Lower lobe of right lung (tissue), 2 donors: ENCODE measurements around the gene CORIN. TPM values are rescaled to one million over a fixed set of nuclear protein-coding genes. Genes with fewer than 3 reads are reported as not detected.

Experiments used
- ATAC-seq, 2 donors: fragments of 200-7000 bp; cut with Tn5 transposase; one replicate each; pipeline ENCODE4 v1.9.1; 2020 to 2022; ENCODE audit warnings: mild to moderate bottlenecking in 2 of 2, moderate library complexity in 2 of 2
- DNase-seq: peaks from one replicate; pipeline ENCODE4 v3.0.0-alpha.2; 2020
- H3K27ac ChIP-seq: fragments of 200-600 bp; one replicate; pipeline ENCODE4 v1.8.0; 2022
- H3K27me3 ChIP-seq: fragments of 200-600 bp; one replicate; pipeline ENCODE4 v1.8.0; 2022; ENCODE audit warnings: low read depth
- H3K36me3 ChIP-seq: fragments of 200-600 bp; one replicate; pipeline ENCODE4 v1.8.0; 2022; ENCODE audit warnings: mild to moderate bottlenecking
- H3K4me1 ChIP-seq: fragments of 200-600 bp; one replicate; pipeline ENCODE4 v1.8.0; 2022
- H3K4me3 ChIP-seq: fragments of 200-600 bp; one replicate; pipeline ENCODE4 v1.8.0; 2022; ENCODE audit warnings: mild to moderate bottlenecking
- H3K9me3 ChIP-seq: fragments of 200-600 bp; one replicate; pipeline ENCODE4 v1.8.0; 2022
- CTCF ChIP-seq: fragments of 200-600 bp; IDR thresholded peaks from one replicate; pipeline ENCODE4 v1.8.0; 2022; ENCODE audit warnings: antibody characterized with exemption, mild to moderate bottlenecking
- intact Hi-C: fragments of 100-400 bp; cut with DNase I; formaldehyde crosslinking; loops from one replicate; pipeline ENCODE4 v1.11.0; 2022
- total RNA-seq: library from RNA; stranded (reverse); fragmentation: NEBNext Ultra II Directional; extraction: Animal tissue kit (Norgen Biotek cat#: 25700); gene quantifications from one replicate; pipeline ENCODE4 v1.2.1, GENCODE V29; 2021
- donor health status: DM: no; HTN: yes; CAD: no; lungs with severe emphysema.

CORIN gene
- total RNA-seq, 1 donor from 2014 or later, result 3.9 TPM

- H3K27ac ChIP-seq, result no peak overlapping the region
- no peak overlapping the region for H3K4me3 ChIP-seq
- no peaks in the 10 kb centered on the region for H3K36me3 ChIP-seq
- H3K4me1 ChIP-seq, result peaks cover 4% of the 10 kb centered on the region
- TF ChIP-seq CTCF, result no peak
- H3K27me3 ChIP-seq, result no peaks in the 10 kb centered on the region
- intact Hi-C loops, result no loop called here
- DNase-seq, result no peak
- ATAC-seq, result no peak
- no peaks in the 10 kb centered on the region for H3K9me3 ChIP-seq
Observed at GRCh38 chr4:47690611-47691010, 147.3 kb downstream of the CORIN start.

GRCh38 chr4:47686294-47686872, 151.5 kb downstream of the CORIN start:
- Histone ChIP-seq H3K27me3 (no peaks in the 10 kb centered on the region), H3K9me3 (no peaks in the 10 kb centered on the region), H3K4me1 (no peaks in the 10 kb centered on the region), H3K36me3 (no peaks in the 10 kb centered on the region), H3K4me3 (no peak overlapping the region), H3K27ac (no peak overlapping the region)
- DNase-seq (peak; percentile 48), ATAC-seq (peak; percentile 85 to 90)
- intact Hi-C loops, result loop anchor here (10.0 kb wide), 1 partner anchor 148 kb away; the partner anchor contains the start of gene CORIN
- peak; percentile 74 for TF ChIP-seq CTCF

GRCh38 chr4:47675806-47676205, 162.1 kb downstream of the CORIN start:
- Histone ChIP-seq H3K27ac (no peak overlapping the region), H3K9me3 (no peaks in the 10 kb centered on the region), H3K36me3 (no peaks in the 10 kb centered on the region), H3K27me3 (no peaks in the 10 kb centered on the region), H3K4me1 (no peaks in the 10 kb centered on the region), H3K4me3 (no peak overlapping the region)
- TF ChIP-seq CTCF, result no peak
- DNase-seq (no peak), ATAC-seq (no peak)
- intact Hi-C loops, result no loop called here

GRCh38 chr4:47674144-47674543, 163.7 kb downstream of the CORIN start:
- no peaks in the 10 kb centered on the region for H3K9me3 ChIP-seq
- no peak for ATAC-seq
- no peaks in the 10 kb centered on the region for H3K27me3 ChIP-seq
- TF ChIP-seq CTCF, result no peak
- intact Hi-C loops, result no loop called here
- H3K4me3 ChIP-seq, result no peak overlapping the region
- H3K36me3 ChIP-seq, result no peaks in the 10 kb centered on the region
- no peak for DNase-seq
- H3K4me1 ChIP-seq, result no peaks in the 10 kb centered on the region
- H3K27ac ChIP-seq, result no peak overlapping the region

- intact Hi-C loops, result no loop called here
- H3K9me3 ChIP-seq, result no peaks in the 10 kb centered on the region
- H3K27ac ChIP-seq, result no peak overlapping the region
- TF ChIP-seq CTCF, result no peak
- no peak for DNase-seq
- no peak overlapping the region for H3K4me3 ChIP-seq
- H3K36me3 ChIP-seq, result no peaks in the 10 kb centered on the region
- ATAC-seq, result no peak
- no peaks in the 10 kb centered on the region for H3K4me1 ChIP-seq
- H3K27me3 ChIP-seq, result no peaks in the 10 kb centered on the region
Observed at GRCh38 chr4:47672696-47673095, 165.2 kb downstream of the CORIN start.
